Erythroblast (primary cell): ENCODE measurements around the gene GOLGA6L9.
"Not testable (repeated sequence)": the region's sequence is repeated elsewhere in the genome, so short reads cannot be mapped to it uniquely, and the experiment has no call there.

Source experiments
- GATA1 ChIP-seq: IDR thresholded peaks from 2 replicates; pipeline ENCODE4 v1.6.1; 2011; ENCODE audit warnings: low read depth, mild to moderate bottlenecking, control low read depth, low read length, moderate library complexity
- POLR2A ChIP-seq: IDR thresholded peaks from 2 replicates; pipeline ENCODE4 v1.6.1; 2011; ENCODE audit warnings: mild to moderate bottlenecking, low read length

GRCh38 chr15:82445420-82445819, 15.8 kb downstream of the GOLGA6L9 start:
- TF ChIP-seq POLR2A, GATA1: not testable (repeated sequence)
